ENCODE measurements around the gene TMC8. TPM values are rescaled to one million over a fixed set of nuclear protein-coding genes. Genes with fewer than 3 reads are reported as not detected.

TMC8 gene
- total RNA-seq, 1 donor: not detected

GRCh38 chr17:78109489-78109761, 21.1 kb upstream of the TMC8 start:
- no peak overlapping the region for H3K4me3 ChIP-seq (ENCODE audit: low read depth, low read length)
- no peak for TF ChIP-seq CTCF (IDR thresholded peaks at IDR 0.05; ENCODE audit: insufficient read depth, low read length)
- no peak for DNase-seq (ENCODE audit: low read depth)

- DNase-seq (ENCODE audit: low read depth): no peak
- no peak for TF ChIP-seq CTCF (IDR thresholded peaks at IDR 0.05; ENCODE audit: insufficient read depth, low read length)
- H3K4me3 ChIP-seq (ENCODE audit: low read depth, low read length): no peak overlapping the region
These were observed 20.1 kb upstream of the TMC8 start for GRCh38 chr17:78110363-78111015.

- no peak overlapping the region for H3K4me3 ChIP-seq (ENCODE audit: low read depth, low read length)
- TF ChIP-seq CTCF (IDR thresholded peaks at IDR 0.05; ENCODE audit: insufficient read depth, low read length): no peak
- DNase-seq (ENCODE audit: low read depth): no peak
These were observed 19.4 kb upstream of the TMC8 start for GRCh38 chr17:78111016-78111726.

GRCh38 chr17:78111727-78112517, 18.6 kb upstream of the TMC8 start:
- H3K4me3 ChIP-seq (ENCODE audit: low read depth, low read length): no peak overlapping the region
- no peak for DNase-seq (ENCODE audit: low read depth)
- TF ChIP-seq CTCF (IDR thresholded peaks at IDR 0.05; ENCODE audit: insufficient read depth, low read length): no peak

GRCh38 chr17:78112518-78113471, 17.8 kb upstream of the TMC8 start:
- peak; percentile 49 for DNase-seq (ENCODE audit: low read depth)
- no peak overlapping the region for H3K4me3 ChIP-seq (ENCODE audit: low read depth, low read length)
- peak; percentile 97 for TF ChIP-seq CTCF (IDR thresholded peaks at IDR 0.05; ENCODE audit: insufficient read depth, low read length)
